NCI-H1092 (cell line): ENCODE data around the gene FAM193A.
"Not testable (repeated sequence)": the region's sequence is repeated elsewhere in the genome, so short reads cannot be mapped to it uniquely, and the experiment has no call there.

ENCODE experiments used
- DNase-seq: peaks from one replicate; lab custom pipeline; 2025; lab: John Stamatoyannopoulos, UW

Gene FAM193A

GRCh38 chr4:2691313-2691712 is 154.9 kb downstream of the FAM193A start:
- DNase-seq = no peak

- no peak for DNase-seq
Measured at GRCh38 chr4:2691952-2692435, 155.5 kb downstream of the FAM193A start.

- DNase-seq = no peak
Measured at GRCh38 chr4:2694691-2695090, 158.2 kb downstream of the FAM193A start.

GRCh38 chr4:2695346-2696060 is 159.1 kb downstream of the FAM193A start:
- DNase-seq = no peak

GRCh38 chr4:2696423-2696822 is 160.0 kb downstream of the FAM193A start:
- no peak for DNase-seq

GRCh38 chr4:2697995-2698414 is 161.6 kb downstream of the FAM193A start:
- DNase-seq = no peak

GRCh38 chr4:2698504-2698903 is 162.1 kb downstream of the FAM193A start:
- DNase-seq = no peak

- DNase-seq = no peak
Measured at GRCh38 chr4:2698951-2699505, 162.6 kb downstream of the FAM193A start.

GRCh38 chr4:2699534-2699933 is 163.1 kb downstream of the FAM193A start:
- no peak for DNase-seq

- no peak for DNase-seq
Measured at GRCh38 chr4:2700031-2700430, 163.6 kb downstream of the FAM193A start.

GRCh38 chr4:2702361-2702760 is 165.9 kb downstream of the FAM193A start:
- DNase-seq = no peak

GRCh38 chr4:2702770-2703169 is 166.3 kb downstream of the FAM193A start:
- no peak for DNase-seq

- DNase-seq = no peak
Measured at GRCh38 chr4:2712261-2712842, 175.9 kb downstream of the FAM193A start.

- no peak for DNase-seq
Measured at GRCh38 chr4:2713337-2713736, 176.9 kb downstream of the FAM193A start.

GRCh38 chr4:2714061-2714770 is 177.8 kb downstream of the FAM193A start:
- no peak for DNase-seq

GRCh38 chr4:2714918-2715317 is 178.5 kb downstream of the FAM193A start:
- no peak for DNase-seq

GRCh38 chr4:2715426-2715825 is 179.0 kb downstream of the FAM193A start:
- DNase-seq = no peak

GRCh38 chr4:2716236-2716635 is 179.8 kb downstream of the FAM193A start:
- DNase-seq = no peak

GRCh38 chr4:2721586-2721985 is 185.1 kb downstream of the FAM193A start:
- DNase-seq = no peak

- DNase-seq = no peak
Measured at GRCh38 chr4:2722033-2722432, 185.6 kb downstream of the FAM193A start.

- no peak for DNase-seq
Measured at GRCh38 chr4:2723751-2724150, 187.3 kb downstream of the FAM193A start.

GRCh38 chr4:2725380-2725779 is 188.9 kb downstream of the FAM193A start:
- no peak for DNase-seq

GRCh38 chr4:2726881-2727280 is 190.4 kb downstream of the FAM193A start:
- DNase-seq = not testable (repeated sequence)
